PC-9 (cell line): Measurements from ENCODE around the gene RBM5. TPM values are rescaled to one million over a fixed set of nuclear protein-coding genes. Genes with fewer than 3 reads are reported as not detected.

Experiments
- BruUV-seq: library from RNA; stranded (reverse); fragments of 400-500 nt; replicated peaks from 2 replicates; lab custom pipeline; 2021; lab: Mats Ljungman, UMichigan
- CTCF ChIA-PET: fragments of 300-600 bp; sonication (Branson Sonifier 250); formaldehyde crosslinking; loops from one replicate; lab custom pipeline; 2022; ENCODE audit warnings: antibody characterized with exemption; lab: Charles Lee
- POLR2A ChIA-PET: fragments of 300-600 bp; sonication (Branson Sonifier 250); formaldehyde crosslinking; loops from one replicate; lab custom pipeline; 2022; ENCODE audit warnings: antibody characterized with exemption; ENCODE audit not compliant: unreplicated experiment; lab: Charles Lee
- DNase-seq, 2 experiments: peaks; one replicate each; pipeline versions ENCODE4 v3.0.0 to v3.0.0-alpha.2; 2015 to 2022; ENCODE audit warnings: mixed read lengths in 1 of 2
- H2AFZ ChIP-seq: fragments of 200-600 bp; sonication (generic); 2 replicates; pipeline ENCODE4 v1.8.1; 2017; ENCODE audit warnings: antibody characterized with exemption
- H3F3A ChIP-seq: fragments of 200-600 bp; sonication (generic); 2 replicates; pipeline ENCODE4 v1.8.1; 2017; ENCODE audit warnings: antibody characterized with exemption, mild to moderate bottlenecking, low read depth; ENCODE audit not compliant: insufficient read depth
- H3K27ac ChIP-seq: fragments of 200-600 bp; sonication (generic); 2 replicates; pipeline ENCODE4 v1.6.1; 2016; ENCODE audit warnings: mixed run types
- H3K27me3 ChIP-seq: fragments of 200-600 bp; sonication (generic); 2 replicates; pipeline ENCODE4 v1.6.1; 2016; ENCODE audit warnings: low read depth, mixed run types; ENCODE audit not compliant: insufficient read depth
- H3K36me3 ChIP-seq: fragments of 200-600 bp; sonication (generic); 2 replicates; pipeline ENCODE4 v1.6.1; 2016; ENCODE audit warnings: low read depth, mixed run types
- H3K4me1 ChIP-seq: fragments of 200-600 bp; sonication (generic); replicated peaks from 2 replicates; pipeline ENCODE4 v1.6.1; 2016; ENCODE audit warnings: mixed run types; ENCODE audit not compliant: insufficient read depth
- H3K4me2 ChIP-seq: fragments of 200-600 bp; sonication (generic); 2 replicates; pipeline ENCODE4 v1.6.1; 2017; ENCODE audit warnings: mixed run types
- H3K4me3 ChIP-seq: fragments of 200-600 bp; sonication (generic); 2 replicates; pipeline ENCODE4 v1.6.1; 2016; ENCODE audit warnings: mixed run types
- H3K79me2 ChIP-seq: fragments of 200-600 bp; sonication (generic); 2 replicates; pipeline ENCODE4 v1.6.1; 2017; ENCODE audit warnings: low read depth, mixed run types
- H3K9me2 ChIP-seq: fragments of 200-600 bp; sonication (generic); 2 replicates; pipeline ENCODE4 v1.8.1; 2017; ENCODE audit warnings: mild to moderate bottlenecking; ENCODE audit not compliant: insufficient read depth
- H3K9me3 ChIP-seq: fragments of 200-600 bp; sonication (generic); 2 replicates; pipeline ENCODE4 v1.8.1; 2016; ENCODE audit warnings: low read depth; ENCODE audit not compliant: insufficient read depth
- H4K20me1 ChIP-seq: fragments of 200-600 bp; sonication (generic); 2 replicates; pipeline ENCODE4 v1.8.1; 2017; ENCODE audit not compliant: insufficient read depth
- CTCF ChIP-seq: fragments of 200-600 bp; sonication (generic); conservative IDR thresholded peaks from 2 replicates; pipeline ENCODE4 v1.6.1; 2017; ENCODE audit warnings: mixed run types, antibody characterized with exemption, mild to moderate bottlenecking, moderate library complexity
- EZH2 ChIP-seq: fragments of 200-600 bp; sonication (generic); IDR thresholded peaks from 2 replicates; pipeline ENCODE4 v1.8.0; 2017; ENCODE audit warnings: antibody characterized with exemption, low read depth
- intact Hi-C: fragments of 100-400 bp; cut with micrococcal nuclease; formaldehyde crosslinking; loops from one replicate; pipeline ENCODE4 v1.10.0; 2022; ENCODE audit not compliant: unreplicated experiment
- total RNA-seq: library from RNA; stranded (reverse); gene quantifications from 2 replicates; pipeline ENCODE4 v1.2.3, GENCODE V29; 2021

The RBM5 gene
- total RNA-seq, 1 experiment from 2014 or later = 87.7 TPM

DNA sequence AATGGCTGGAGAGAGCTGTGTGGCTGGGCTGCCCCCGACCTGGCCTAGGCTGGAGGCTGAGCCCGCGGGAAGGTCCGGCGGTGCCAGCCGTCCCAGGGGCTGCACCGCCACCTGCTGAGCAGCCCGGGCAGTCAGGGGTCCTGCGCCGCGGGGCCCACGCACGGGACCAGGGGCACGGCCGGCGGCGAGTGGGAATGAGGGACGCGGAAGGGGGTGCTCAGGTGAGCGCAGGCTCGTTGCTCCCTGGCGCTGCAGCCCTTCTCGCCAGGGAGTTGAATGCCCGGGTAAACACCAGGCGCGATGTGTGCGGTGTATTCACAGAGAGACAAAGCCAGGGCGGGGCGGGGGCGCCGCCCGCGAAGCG lies 65.7 kb downstream of the RBM5 start:
- Histone ChIP-seq H4K20me1 (no peaks in the 10 kb centered on the region), H3K27me3 (no peaks in the 10 kb centered on the region), H3K4me3 (peak overlapping the region; percentile 51), H3K27ac (no peak overlapping the region), H3K4me1 (no peaks in the 10 kb centered on the region), H3K9me3 (no peaks in the 10 kb centered on the region), H3K79me2 (no peaks in the 10 kb centered on the region), H3F3A (no peaks in the 10 kb centered on the region), H3K36me3 (no peaks in the 10 kb centered on the region), H2AFZ (no peak overlapping the region), H3K4me2 (peak overlapping the region; percentile 75), H3K9me2 (no peaks in the 10 kb centered on the region)
- POLR2A ChIA-PET = no interaction called here
- CTCF ChIA-PET = interaction anchor here (0.5 kb wide), 1 partner anchor 41 kb away, joined by 7 read pairs; no protein-coding TSS in a partner anchor
- intact Hi-C loops = loop anchor here (1.0 kb wide), 1 partner anchor 35 kb away; no protein-coding TSS in a partner anchor
- TF ChIP-seq CTCF = no peak
- TF ChIP-seq EZH2 = no peak
- DNase-seq = no peak
- no TSS peak for BruUV-seq

GRCh38 chr3:50154840-50155490 lies 66.2 kb downstream of the RBM5 start, which contains the start of gene SEMA3F:
TSS of gene SEMA3F (plus strand) at chr3:50155324. CDS start at chr3:50159623, 4,299 bp downstream.
- H3K4me2 ChIP-seq = peak within 1 kb of the TSS; percentile 75
- no peaks in the 10 kb centered on the region for H3K9me2 ChIP-seq
- H3K9me3 ChIP-seq = no peaks in the 10 kb centered on the region
- H3K27me3 ChIP-seq = no peaks in the 10 kb centered on the region
- peak within 1 kb of the TSS; percentile 52 for H3K4me3 ChIP-seq
- no peaks in the 10 kb centered on the region for H3F3A ChIP-seq
- ChIA-PET POLR2A (no interaction called here), CTCF (interaction anchor here (0.5 kb wide), 1 partner anchor 40 kb away, joined by 7 read pairs; no protein-coding TSS in a partner anchor)
- no peaks in the 10 kb centered on the region for H3K79me2 ChIP-seq
- no TSS peak for BruUV-seq
- TF ChIP-seq CTCF = no peak
- no peak for TF ChIP-seq EZH2
- H3K4me1 ChIP-seq = no peaks in the 10 kb centered on the region
- no peaks in the 10 kb centered on the region for H3K36me3 ChIP-seq
- H2AFZ ChIP-seq = no peak within 1 kb of the TSS
- DNase-seq = peak; percentile 50 to 77
- H4K20me1 ChIP-seq = no peaks in the 10 kb centered on the region
- intact Hi-C loops = loop anchor here (1.0 kb wide), 4 partner anchors 12 to 34 kb away; no protein-coding TSS in a partner anchor
- no peak within 1 kb of the TSS for H3K27ac ChIP-seq

DNA sequence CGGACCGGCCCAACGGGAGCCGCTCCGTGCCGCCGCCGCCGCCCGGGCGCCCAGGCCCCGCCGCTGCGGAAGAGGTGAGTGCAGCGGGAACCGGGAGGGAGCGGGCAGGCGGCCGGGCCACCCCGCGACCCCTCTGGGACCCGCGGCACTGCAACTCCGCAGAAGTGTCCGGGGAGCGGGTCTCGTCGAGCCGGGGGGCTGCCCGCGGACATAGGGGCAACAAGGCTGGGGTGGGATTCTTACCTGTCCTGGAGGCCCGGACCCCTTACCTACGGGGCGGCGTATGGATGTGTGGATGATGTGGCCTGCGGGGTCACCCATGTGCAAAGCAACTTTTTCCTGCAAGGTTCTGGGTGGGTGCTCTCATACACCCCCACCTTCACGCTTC lies 66.8 kb downstream of the RBM5 start:
- CTCF ChIA-PET = no interaction called here
- H4K20me1 ChIP-seq = no peaks in the 10 kb centered on the region
- H3K27me3 ChIP-seq = no peaks in the 10 kb centered on the region
- POLR2A ChIA-PET = no interaction called here
- TF ChIP-seq CTCF = no peak
- TF ChIP-seq EZH2 = no peak
- H3F3A ChIP-seq = no peaks in the 10 kb centered on the region
- H3K79me2 ChIP-seq = no peaks in the 10 kb centered on the region
- no peaks in the 10 kb centered on the region for H3K9me2 ChIP-seq
- peak overlapping the region; percentile 52; the same call in 1 of the 2 replicates for H3K4me3 ChIP-seq
- H2AFZ ChIP-seq = no peak overlapping the region
- no peaks in the 10 kb centered on the region for H3K36me3 ChIP-seq
- no peaks in the 10 kb centered on the region for H3K4me1 ChIP-seq
- peak overlapping the region; percentile 72 for H3K4me2 ChIP-seq
- H3K27ac ChIP-seq = no peak overlapping the region
- no TSS peak for BruUV-seq
- DNase-seq = no peak
- intact Hi-C loops = loop anchor here (1.0 kb wide), 3 partner anchors 12 to 34 kb away; no protein-coding TSS in a partner anchor
- no peaks in the 10 kb centered on the region for H3K9me3 ChIP-seq
